HG02973 (cell line): ENCODE measurements around the gene WIPF3.
"Not testable (repeated sequence)": the region's sequence is repeated elsewhere in the genome, so short reads cannot be mapped to it uniquely, and the experiment has no call there.

Source experiments
- ATAC-seq: cut with Tn5 transposase; IDR thresholded peaks from one replicate; pipeline ENCODE4 v1.9.1; 2021; ENCODE audit warnings: moderate library complexity; ENCODE audit not compliant: unreplicated experiment

WIPF3 gene

DNA sequence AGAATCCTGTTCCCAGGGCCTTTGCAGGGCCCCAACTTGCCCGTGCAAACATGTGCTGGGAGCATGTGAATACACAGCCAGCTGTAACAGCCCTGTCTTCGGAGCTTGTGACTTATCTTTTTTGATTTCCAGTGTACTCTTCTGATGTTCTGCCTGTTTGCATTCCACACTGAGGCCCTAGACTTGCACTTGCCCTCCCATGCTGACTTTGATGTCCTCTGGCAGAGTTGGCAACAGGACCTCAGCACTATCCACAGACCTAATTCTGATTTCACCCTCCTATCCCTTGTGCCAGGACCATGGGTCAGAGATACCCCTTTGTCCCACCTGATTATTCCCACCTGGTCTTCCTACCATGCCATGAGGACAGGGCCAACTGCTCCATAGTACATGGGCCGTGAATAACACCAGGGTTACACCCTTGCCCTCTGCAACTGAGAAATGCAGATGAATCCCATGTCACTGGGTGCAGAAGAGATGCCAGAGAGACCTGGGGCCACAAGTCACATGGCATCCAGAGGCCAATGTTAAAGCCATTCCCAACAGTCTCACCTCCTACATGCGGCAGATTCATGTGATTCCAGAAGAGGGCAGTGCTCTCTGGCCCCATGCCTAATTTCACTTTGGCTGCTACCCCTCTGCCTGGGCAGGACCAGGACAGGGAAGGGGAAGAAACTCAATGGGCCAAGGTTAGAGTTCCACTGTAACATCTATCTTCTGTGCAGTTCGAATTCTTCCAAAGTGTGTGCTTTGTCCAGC lies 140.3 kb downstream of the WIPF3 start:
- ATAC-seq, result no peak

DNA sequence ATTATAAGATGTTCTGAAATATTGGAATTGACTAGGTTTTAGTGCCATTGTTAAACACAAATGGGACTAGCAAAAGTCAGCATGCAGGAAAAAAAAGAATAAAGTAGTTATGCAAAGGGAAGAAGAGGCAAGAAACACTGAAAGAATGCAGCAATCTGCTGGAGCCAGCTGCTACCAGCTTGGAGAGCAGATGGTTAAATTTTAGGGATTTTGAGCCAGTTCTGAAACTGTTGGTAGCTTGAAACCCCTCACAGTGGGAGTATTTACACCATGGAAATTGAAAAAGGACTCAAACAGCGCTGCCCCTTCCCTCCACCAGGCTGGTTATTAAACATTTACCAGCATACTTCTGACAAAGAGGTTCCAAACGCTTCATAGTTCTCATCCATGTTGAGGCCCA lies 142.3 kb downstream of the WIPF3 start:
- ATAC-seq, result no peak

DNA sequence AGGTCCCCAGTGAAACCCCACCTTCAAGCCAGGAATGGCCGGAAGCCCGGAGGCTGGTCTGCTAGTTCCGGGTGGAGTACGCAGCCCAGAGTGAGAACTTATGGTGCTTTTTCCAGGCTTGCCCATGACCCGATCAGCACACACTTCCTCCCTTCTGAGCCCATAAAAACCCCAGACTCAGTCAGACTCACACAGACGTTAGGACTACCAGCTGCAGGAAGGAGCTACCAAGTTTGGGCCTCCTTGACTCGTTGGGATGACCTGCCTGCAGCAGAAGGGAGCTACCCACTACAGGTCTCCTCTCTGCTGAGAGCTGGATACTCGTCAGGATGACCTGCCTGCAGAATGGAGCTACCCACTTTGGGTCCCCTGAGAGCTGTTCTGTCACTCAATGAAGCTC lies 144.2 kb downstream of the WIPF3 start:
- ATAC-seq, result no peak

DNA sequence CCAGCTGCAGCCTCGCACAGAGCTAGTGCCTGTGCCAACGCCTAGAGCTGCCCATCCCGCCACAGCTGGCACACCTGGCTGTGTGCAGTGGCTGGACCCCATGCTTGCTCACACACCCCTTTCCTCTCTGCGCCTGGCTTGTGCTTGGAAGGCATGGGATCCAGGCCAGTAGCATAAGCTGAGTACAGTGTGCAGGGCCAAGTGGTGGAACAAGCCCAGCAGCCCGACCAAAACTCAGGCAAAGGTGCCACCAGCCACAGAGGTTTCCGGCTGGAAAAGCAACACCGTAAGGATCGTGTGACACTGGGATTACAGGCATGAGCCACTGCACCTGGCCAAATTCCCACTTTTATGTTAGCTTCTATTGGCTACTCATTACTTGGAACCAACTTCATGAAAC lies 144.9 kb downstream of the WIPF3 start:
- no peak for ATAC-seq

DNA sequence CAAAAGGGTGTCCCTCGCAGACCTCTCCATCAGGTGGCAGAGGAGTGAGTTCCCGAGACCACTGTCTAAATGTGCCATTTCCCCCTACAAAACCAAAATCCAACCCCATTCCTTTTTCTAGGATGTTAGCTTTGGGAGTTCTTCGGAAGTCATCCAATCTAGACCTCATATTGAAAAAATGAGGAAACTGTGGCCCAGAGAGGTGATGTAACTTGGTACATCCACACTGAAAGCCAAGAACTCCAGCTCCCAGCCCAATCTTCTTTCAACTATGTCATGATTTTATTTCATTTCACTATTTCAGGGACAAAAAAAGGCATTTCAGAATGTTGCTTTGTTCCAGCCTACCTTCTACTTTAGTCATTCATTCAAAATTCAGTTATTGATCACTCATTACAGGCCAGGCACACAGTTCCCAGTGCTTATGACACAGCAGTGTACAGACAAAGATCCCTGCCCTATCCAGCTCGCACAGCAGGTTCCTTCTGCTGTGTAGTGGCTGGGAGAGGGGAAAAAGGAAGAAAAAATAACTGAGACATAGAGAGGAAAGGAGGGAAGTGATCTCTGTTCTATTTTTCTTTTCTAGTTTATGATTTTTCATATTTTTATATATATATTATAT lies 147.5 kb downstream of the WIPF3 start:
- ATAC-seq, result no peak

DNA sequence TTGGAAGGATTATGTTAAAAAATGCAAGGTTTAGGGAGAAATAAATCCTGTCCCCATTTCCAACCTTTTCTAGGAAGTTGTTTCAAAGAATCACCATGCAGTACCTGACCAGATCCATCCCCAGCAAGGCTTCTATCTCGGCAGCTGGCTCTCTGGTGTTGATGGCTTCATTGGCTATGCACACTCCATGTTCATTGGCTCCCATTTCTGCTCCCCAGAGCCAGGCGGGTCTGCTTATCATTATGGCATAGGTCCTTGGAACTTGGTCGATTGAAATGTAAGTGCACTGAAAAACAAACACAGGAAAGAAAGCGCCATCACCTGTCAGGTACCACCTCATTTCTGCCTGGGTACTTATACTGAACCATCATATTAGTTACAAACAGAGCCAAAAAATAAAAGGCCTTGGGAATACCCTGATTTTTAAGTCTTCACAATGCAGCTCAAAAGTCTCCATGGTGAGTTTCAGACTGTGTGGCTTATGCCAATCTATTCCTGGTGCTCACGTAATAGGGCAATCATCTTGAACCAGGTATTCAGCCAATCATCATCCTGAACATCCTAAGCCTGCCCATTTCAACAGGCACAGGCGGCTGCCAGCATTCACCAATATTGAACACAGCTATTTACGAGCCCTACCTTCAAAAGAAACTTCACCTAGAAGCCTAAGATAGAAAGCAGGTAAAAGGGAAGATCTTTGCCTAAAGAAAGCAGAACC lies 148.9 kb downstream of the WIPF3 start:
- no peak for ATAC-seq

DNA sequence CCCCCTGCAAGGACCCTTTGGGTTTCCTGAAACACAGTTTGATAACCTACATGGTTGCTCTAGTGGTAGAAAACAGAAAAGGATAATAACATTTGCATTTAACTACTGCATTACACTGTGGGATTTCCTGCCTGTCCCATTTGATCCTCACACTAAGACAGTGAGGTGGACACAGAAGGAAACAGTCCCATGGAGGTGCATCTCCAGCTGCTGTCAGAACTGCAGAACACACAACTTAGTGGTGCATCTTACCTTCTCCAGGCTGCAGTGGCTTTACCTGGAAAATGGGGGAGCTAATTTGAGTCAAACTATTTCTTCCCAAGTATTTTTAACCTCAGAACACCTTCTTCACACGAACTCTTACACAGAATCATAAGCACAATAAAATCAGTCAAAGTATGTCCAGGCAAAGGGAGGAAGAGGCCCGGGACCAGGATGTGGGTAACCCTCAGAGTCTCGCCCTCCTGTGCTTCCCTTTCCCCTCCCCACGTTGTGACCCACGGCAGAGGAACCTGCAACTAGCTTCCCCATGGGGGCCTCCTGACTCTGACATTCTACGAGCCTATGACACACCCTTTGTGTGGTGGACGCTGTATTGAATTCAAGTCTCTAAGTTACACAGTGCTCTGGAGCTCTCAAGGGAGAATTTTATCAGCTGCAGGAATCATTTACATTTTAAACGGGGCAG lies 149.6 kb downstream of the WIPF3 start:
- no peak for ATAC-seq

DNA sequence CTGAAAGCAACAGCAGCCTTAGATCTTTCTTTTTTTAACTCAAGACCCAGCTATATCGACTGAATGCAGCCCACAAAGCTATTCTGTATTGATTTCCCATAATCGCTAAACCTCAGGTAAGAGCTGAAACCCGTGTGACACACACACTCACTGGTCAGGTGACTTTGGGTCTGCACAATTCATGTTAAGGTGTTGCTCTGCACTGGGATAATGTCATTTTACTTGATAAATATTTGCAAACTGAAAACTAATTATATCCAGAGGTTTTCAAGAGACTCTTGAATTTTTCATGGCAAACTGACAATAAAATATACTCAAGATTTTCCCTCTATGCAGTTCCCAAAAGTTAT lies 150.2 kb downstream of the WIPF3 start:
- ATAC-seq, result no peak

DNA sequence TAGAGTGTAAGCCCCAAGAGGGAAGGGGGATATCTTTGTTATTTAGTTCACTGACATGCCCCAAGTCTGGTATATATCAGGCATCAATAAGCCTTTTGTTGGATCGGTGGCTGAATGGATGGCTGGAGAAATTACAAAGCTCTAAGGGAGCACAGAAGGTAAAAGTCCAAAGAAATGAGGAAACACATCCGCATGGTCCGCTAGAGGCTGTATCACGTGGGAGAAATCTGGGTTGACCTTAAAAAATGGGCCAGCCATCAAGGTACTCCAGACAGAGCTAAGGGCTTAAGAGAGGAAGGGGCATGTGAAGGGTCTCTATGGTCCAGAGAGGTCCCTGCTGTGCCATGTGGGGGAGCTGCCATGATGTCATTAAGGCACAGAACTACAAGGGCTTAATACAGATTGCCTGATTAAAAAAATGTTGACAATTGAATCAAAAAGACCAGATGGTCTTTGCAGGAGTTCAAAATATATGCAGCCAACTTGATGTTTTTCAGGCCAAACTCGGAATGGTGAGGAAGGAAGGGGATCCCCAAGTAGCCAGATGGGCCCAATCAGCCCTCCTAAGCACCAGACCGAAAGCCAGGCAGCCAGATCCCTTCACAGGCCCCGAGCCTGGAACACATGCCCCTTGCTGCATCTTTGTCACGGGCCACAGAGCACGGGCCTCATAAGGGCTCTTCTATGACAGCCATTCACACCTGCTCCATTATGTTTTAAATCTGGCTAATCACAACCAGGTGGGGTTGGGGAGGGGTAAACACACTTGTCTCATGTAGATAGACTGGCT lies 151.4 kb downstream of the WIPF3 start:
- ATAC-seq, result no peak

DNA sequence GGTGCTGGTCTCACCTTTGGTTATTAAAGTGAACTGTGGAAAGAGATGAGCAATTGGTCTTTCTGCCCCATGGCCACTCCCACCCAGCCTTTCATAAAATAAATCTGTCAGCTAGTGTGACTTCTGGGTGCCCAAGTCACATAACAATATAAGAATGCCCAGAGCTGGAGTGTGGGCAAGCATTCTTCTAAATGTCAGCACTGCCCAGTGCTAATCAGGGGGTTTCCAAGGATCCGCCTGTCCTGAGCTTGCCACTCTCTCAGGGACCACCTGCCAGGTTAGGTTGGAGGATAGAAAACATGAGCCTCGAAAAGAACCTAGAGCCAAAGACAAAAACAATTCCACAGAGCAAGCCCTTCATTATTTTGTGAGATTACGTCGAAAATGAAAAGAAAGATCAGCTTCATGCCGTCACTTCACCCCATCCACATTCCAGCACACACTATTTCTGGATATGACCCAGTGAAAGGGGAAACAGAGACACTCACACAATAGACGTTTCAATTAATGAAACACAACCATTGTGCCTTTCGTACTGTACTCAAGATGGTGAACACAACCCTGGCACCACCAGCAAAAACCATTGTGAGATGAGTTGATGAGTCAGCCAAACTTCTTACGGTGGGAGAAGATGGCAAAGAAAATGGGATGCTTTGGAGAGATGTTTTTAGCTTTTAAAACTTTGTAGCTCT lies 152.5 kb downstream of the WIPF3 start:
- no peak for ATAC-seq

DNA sequence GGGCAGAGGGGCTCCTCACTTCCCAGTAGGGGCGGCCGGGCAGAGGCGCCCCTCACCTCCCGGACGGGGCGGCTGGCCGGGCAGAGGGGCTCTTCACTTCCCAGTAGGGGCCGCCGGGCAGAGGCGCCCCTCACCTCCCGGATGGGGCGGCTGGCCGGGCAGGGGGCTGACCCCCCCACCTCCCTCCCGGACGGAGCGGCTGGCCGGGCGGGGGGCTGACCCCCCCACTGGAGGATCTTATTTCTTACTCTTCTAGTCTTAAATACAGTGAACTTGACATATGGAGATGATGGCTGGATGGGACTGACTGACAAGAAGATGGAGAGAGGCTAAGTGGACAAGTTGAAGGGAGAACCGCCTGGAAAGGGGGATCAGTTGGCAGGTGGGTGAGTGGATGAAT lies 155.3 kb downstream of the WIPF3 start:
- not testable (repeated sequence) for ATAC-seq

DNA sequence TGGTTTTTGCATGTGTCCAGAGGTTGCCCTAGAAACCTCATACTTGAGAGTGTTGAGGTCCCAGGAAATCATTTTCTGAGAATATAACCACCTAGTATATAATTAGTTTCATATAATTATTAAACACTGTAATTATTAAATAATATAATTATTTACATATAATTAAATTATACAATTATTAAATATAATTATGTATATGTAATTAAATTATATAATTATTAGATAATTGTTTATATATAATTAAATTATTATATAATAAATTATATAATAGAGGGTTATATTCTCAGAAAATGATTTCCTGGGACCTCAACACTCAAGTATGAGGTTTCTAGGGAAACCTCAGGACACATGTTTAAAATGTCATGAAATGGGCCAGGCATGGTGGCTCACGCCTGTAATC lies 155.7 kb downstream of the WIPF3 start:
- ATAC-seq, result no peak

DNA sequence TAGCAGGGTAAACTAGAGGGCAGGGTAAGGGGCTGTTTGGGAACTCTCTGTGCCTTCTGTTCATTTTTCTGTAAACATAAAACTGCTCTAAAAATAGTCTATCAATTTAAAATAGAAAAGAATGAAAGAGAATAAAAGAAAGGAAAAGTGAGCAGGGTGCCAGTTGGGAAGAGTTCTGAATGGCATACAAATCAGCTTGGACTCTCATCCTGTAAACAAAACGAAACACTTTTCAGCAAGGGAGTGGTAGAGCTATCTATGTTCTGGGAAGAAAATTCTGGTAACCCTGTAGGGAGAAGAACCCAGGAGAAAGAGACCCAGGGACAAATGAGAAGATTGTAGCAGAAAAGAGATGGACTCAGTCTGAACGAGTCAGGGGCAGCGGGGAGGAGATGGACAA lies 158.7 kb downstream of the WIPF3 start:
- ATAC-seq, result no peak
